ENCODE measurements around the gene LGALS3BP.
"Not testable (repeated sequence)": the region's sequence is repeated elsewhere in the genome, so short reads cannot be mapped to it uniquely, and the experiment has no call there.

The LGALS3BP gene

DNA sequence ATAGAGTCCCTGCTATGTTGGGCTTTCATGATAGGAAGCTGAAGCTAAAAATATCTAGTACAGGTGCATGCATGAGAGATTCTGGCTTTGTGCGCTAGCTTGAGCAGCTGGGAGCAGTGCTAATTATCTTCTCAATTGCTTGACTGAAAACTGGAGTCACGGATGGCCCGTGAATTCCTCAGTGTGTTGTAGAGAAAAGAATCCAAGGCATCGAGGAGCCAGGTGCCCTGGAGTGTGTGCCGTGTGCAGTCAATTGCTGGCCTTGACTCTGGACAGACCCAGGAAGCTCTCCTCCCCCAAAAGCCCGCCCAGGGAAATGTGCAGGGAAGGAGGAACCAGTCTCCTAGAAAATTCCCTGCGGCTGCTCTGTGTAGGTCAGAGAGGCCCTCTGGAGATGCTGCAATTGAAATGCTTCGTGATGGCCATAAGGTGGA, 14.2 kb downstream of the LGALS3BP start:
- no peak overlapping the region for H3K4me3 ChIP-seq (ENCODE audit: low read depth, low read length)

DNA sequence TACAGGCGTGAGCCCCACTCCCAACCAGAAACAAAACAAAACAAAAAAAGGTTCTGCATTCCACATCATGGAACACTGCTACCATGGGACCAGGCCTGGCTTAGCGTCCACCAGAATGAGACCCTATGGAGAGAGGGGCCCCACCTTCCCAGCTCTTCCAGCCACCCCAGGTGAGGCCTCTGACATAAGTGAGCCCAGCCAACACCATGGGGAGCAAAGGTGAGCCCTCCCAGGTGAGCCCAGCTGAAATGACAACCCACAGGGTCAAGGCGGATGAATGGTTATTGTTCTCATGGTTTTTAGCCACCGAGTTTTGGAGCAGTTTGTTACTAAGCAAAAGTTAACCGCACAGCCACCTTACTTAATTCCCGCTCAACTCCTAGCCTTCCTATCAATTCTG, 16.3 kb downstream of the LGALS3BP start:
- no peak overlapping the region for H3K4me3 ChIP-seq (ENCODE audit: low read depth, low read length)

DNA sequence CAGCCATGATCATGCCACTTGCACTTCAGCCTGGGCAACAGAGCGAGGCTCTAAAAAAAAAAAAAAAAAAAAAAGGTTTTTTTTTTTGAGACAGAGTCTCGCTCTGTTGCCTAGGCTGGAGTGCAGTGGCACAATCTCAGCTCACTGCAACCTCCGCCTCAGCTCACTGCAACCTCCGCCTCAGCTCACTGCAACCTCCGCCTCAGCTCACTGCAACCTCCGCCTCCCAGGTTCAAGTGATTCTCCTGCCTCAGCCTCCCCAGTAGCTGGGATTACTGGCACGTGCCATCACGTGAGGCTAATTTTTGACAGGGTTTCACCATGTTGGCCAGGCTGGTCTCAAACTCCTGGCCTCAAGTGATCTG, 16.8 kb downstream of the LGALS3BP start:
- H3K4me3 ChIP-seq (ENCODE audit: low read depth, low read length) = not testable (repeated sequence)

DNA sequence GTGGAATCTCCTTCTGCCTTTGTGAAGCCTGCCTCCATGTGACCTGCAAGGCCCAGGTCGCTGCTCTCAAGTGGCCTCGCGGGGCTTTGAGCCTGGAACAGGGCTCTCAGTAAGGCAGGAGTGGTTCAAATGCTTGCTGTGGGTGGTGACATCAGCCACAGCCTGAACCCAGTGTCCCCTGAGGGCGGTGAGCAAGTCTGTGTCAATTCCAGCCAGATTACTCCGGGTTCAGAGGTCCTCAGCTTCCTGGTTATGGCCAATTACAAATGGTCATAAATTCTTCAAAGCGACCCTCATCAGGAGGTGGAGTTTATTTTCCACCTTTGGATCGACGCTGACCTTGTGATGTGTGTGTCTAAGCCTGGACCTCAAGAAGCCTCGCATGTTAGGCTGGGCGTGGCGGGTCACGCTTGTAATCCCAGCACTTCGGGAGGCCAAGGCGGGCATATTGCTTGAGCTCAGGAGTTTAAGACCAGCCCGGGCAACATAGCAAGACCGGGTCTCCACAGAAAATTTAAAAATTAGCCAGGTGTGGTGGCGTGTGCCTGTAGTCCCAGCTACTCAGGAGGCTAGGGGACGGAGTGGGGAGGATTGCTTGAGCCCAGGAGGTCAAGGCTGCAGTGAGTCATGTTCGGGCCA, 17.3 kb downstream of the LGALS3BP start:
- no peak overlapping the region for H3K4me3 ChIP-seq (ENCODE audit: low read depth, low read length)

DNA sequence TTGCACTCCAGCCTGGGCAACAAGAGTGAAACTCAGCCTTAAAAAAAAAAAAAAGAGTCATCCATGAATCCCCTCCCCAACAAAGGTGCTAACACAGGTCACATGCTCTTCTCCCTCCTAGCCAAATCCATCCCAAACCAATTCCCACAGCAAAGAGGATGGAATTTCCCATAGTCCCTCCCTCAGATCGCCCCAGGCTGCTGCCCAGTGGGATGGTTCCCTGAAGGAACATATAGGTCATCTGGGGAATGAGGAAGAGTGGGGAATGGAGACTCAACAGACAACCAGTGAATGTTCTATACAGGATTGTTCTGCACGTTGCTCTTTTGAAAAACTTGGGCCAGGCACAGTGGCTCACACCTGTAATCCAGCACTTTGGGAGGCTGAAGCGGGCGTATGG, 18.2 kb downstream of the LGALS3BP start:
- H3K4me3 ChIP-seq (ENCODE audit: low read depth, low read length) = no peak overlapping the region

DNA sequence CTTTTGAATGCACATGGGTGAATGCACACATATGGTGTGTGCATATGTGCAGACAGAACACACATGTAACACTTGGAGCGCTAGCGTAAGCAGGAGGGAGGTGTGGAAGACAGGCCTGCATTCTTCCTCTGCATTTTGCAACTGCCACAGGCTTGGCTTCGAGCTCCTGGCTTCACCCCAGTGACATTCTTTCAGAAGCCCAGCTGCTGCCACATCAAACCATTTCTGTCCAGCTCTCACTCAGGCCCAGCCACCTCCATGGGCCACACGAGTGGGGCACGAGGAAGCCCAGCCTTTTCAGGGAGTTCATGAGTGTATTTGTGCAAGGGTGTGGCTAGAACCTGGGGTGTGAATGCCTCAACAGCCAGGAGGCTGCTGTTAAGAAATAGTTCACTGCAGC, 18.8 kb downstream of the LGALS3BP start:
- no peak overlapping the region for H3K4me3 ChIP-seq (ENCODE audit: low read depth, low read length)

DNA sequence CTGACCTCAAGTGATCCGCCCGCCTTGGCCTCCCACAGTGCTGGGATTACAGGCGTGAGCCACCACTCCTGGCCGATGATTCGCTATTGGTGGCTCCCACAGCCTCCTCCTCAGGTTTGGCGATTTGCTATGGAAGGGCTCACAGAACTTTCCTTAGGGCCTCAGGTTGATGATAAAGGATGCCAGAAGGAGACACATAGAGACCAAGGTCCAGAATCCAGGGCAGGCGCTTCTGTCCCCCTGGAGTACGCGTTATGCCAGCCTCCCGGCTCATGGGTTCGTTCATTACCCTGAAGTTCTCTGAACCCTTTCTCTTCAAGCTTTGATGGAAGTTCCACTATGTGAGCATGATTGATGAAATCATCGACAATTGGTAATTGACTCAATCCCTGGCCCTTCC, 19.9 kb downstream of the LGALS3BP start:
- H3K4me3 ChIP-seq (ENCODE audit: low read depth, low read length) = no peak overlapping the region

DNA sequence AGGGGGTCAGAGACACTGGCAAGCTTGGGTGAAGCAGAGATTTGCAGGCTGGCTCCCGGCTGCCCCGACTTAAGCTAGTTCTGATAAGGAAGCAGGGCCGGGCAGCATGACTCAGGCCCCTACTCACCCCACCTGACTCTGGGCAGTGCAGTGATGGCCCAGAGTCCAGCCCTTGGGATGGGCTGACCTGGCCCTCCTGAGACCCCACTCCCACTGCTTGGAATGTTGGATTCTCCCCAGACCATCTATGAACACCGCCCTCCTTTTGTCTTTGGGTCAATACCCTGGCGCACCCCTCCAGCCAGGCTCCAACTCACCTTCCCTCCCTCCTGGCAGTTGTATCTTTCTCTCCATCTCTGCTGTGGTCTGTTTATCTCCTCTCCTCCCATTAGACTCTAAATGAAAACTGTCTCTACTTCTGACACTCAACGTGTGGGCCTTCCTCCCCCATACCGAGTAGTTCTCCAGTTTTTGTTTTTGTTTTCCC, 21.0 kb downstream of the LGALS3BP start:
- H3K4me3 ChIP-seq (ENCODE audit: low read depth, low read length) = no peak overlapping the region

DNA sequence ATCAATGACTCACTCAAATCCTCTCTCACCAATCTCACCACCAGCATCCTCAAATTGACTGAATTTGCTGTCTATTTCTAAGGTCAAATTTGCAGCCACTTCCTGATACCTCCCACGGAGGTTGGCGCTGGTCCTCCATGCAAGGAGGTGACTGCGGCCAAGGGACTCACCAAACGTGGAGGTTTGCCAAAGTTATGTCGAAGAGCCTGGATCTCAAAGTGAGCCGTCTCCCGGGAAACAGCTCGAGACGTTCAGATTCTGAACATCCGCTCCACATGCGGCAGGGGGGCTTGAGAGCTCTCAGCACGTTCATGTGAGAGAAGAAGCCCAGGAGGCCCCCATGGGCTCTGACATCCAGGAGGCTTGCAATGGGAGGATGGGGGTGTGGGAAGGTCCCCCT, 22.6 kb downstream of the LGALS3BP start:
- no peak overlapping the region for H3K4me3 ChIP-seq (ENCODE audit: low read depth, low read length)

DNA sequence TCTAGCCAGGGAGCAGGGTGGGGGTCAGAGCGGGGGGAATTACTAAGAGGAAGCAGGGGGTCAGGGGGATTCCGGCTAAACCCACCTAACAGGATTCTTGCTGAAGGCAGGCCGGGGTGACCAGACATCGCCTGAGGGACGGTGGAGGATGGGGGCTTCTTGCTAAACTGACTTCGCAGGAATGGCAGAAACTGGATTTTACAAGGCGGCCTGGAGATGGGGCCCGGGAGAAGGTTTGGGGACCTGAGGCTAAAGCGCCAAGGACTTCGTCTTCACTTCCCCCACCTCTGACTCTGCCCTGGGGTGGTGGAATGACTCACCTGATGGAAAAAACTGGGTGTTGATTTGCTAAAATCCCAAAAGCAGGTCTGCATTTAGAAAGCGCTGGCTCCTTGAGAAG, 23.5 kb downstream of the LGALS3BP start:
- no peak overlapping the region for H3K4me3 ChIP-seq (ENCODE audit: low read depth, low read length)

DNA sequence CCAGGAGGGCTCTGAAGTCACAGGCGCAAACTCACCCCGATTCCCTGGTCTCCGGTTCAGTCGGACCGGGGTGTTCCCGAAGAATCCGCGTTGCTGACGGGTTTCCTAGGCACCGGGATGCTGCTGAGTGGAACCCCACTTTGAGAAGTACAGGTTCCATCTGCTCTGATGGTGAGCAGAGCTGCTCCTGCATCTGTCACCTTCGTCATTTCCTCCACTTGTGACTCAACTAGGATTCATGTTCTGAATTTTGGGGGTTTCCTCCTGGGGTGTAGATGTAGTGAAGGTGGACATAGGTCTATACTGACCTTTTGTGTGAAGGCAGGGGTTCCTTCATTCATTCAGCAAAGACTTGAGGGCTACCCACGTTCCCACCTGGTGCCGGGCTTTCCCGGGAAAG, 25.0 kb downstream of the LGALS3BP start:
- no peak overlapping the region for H3K4me3 ChIP-seq (ENCODE audit: low read depth, low read length)

DNA sequence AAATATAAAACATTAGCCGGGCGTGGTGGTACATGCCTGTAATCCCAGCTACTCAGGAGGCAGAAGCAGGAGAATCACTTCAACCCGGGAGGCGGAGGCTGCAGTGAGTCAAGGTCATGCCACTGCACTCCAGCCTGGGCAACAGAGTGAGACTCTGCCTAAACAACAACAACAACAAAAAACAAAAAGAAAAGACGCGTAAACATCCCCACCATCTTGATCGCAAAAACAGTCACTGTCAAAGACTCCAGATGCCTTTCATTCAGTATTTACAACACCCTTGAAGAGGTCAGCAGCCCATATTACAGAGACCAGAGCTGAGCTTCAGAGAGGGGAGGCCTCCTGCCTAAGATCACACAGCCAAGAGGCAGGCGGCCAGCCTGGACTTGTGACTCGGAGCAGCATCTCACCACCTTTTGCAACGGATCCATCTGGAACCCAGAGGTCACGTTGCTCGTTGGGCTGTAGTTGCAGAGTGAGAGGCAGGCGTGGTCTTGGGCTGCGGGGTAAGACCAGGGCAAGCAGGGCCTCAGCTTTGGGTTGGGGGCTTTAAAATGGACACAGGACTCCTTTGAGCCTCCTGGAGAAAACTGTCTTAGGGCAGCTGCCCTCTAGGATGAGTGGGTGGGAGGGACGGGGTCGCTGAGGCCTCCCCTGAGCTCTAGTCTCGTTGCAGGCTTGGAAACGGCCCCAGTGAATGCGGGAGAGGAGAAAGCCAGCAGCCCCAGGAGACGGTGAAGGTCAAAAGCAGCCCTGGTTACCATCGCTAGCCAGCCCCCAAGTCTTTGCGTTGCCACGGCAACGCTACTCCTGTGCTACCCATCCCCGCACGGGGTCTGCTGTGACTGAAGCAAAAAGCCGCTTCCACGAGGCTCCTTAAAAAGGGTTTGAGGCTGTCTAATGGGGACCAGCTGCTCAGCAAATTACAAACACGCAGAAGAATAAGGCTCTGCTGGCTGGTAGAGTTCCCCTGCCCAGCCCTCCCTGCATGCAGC, 26.1 kb downstream of the LGALS3BP start:
- H3K4me3 ChIP-seq (ENCODE audit: low read depth, low read length) = no peak overlapping the region

DNA sequence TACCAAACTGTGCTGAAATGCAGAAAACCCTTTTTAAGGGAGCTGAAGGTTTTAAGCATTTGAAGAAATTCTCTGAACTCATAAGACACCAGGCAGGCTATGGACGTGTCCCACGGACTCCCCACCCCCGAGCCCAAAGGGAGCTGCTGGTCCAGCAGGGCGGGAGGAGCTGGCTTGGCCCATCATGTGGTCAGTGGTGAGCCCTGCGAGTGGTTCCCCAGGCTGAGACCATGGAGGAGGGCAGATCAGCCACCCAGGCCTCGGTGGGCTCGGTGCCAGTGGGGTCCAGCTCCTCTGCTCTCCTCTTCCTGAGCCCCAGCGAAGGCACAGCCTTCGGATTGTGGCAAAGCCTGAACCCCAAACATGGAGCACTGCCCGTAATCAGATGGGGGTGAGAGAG, 27.0 kb downstream of the LGALS3BP start:
- H3K4me3 ChIP-seq (ENCODE audit: low read depth, low read length) = no peak overlapping the region

DNA sequence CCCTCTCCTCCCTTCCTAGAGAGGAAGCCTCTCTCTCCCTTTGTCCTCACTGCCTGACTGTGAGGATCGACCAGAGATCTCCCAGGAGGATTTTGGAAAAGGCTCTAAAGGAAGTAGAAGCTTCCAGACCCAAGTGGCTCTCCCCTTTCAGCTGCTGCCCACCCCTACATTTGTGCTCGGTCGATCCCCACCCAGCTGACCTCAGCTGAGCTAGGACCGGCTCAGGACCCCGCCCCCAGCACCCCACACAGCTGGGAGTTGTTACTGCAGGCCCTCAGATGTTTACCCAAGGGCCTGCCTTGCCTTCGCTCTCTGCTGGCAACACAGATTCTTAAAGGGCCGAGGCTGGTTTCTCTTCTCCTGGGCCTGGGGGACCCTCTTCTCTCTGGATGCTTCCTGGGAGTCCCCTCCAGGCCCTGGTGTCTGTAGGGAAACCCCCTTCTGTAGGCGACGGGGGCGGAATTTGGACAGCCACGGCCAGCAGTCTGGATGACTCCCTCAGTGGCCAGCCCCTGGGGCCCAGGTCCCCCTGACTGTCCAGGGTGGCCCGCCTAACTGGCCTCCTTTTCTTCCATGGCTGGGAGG, 27.7 kb downstream of the LGALS3BP start:
- no peak overlapping the region for H3K4me3 ChIP-seq (ENCODE audit: low read depth, low read length)

DNA sequence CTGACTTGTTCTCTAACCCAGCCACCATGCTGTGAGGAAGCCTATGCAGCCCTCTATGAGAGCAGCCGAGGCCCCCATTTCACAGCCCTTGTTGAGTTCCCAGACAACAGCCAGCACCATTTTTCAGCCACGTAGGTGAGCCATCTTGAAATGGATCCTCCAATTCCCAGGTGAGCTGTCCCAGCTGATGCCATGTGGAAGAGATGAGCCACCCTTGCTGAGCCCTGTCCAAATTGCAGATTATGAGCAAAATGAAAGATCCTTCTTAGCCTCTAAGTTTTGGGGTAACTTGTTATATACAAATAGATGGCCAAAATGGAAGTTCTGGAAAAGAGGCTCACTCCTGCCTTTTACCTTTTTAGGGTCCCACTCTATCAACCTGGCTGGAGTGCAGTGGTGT, 28.9 kb downstream of the LGALS3BP start:
- no peak overlapping the region for H3K4me3 ChIP-seq (ENCODE audit: low read depth, low read length)

DNA sequence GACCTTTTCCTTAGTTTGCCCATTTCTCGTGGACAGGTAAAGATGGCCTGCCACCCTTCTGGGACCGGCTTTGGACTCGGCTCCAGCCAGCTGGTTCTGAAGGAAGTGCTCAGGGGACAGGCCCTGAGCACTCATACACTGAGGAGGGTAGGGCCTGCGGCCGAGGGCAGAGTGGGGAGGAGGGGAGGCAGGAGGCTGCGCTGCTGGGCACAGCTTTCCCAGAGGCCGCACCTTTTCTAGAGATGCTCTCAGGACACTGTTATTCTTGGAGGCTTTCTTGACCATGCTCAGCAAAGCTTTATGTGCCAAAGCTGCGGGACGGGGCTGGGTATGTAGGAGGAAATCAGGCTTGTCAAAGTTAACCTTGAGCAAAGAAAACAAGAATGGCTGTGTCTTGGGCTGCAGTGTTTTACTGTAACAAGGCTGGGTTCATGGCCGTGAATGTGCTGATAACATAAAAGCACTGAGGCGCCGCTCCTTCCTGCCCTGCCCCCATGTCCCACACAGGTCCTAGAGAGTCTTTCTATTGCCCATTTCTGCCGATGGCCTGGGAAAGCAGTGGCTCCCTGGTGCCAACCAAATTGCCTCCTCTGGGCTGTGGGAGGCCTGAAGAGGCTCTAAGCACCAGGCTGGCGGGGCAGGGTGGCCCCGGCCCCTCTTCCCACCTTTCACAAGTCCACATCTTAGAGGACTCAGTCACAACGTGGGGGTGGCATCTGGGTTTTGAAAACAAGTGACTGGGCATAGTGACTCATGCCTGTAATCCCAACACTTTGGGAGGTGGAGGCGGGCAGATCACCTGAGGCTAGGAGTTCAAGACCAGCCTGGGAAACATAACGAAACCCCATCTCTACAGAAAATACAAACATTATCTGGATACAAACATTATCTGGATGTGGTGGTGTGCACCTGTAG, 32.2 kb downstream of the LGALS3BP start:
- no peak overlapping the region for H3K4me3 ChIP-seq (ENCODE audit: low read depth, low read length)

DNA sequence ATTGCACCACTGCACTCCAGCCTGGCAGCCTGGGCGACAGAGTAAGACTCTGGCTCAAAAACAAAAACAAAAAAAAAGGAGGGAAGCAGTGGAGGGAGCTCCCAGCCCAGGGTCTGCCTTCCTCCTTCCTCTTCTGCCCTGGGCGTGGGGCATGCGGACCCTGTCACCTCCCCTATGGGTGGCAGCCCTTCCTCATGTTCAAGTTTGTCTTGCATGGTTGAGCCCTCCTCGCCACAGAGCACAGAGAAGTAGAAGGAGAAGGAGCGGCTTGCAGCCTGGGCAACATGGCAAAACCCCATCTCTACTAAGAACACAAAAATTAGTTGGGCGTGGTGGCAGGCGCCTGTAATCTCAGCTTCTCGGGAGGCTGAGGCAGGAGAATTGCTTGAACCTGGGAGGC, 33.1 kb downstream of the LGALS3BP start:
- H3K4me3 ChIP-seq (ENCODE audit: low read depth, low read length) = no peak overlapping the region

DNA sequence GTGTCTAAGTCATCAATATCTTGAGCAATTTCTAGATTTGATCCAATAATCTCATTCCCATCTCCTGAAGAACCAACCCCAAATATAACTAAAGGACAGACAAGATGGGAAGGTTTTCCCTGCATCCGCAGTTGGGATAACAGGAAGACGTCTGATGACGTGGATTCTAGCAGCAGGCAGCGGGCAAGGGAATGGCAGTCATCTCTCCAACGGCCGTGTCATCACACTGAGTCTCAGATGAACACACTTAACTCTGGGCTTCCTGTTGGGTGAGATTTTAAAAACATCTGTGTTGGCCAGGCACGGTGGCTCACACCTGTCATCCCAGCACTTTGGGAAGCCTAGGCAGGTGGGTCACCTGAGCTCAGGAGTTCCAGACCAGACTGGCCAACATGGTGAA, 33.6 kb downstream of the LGALS3BP start:
- no peak overlapping the region for H3K4me3 ChIP-seq (ENCODE audit: low read depth, low read length)

DNA sequence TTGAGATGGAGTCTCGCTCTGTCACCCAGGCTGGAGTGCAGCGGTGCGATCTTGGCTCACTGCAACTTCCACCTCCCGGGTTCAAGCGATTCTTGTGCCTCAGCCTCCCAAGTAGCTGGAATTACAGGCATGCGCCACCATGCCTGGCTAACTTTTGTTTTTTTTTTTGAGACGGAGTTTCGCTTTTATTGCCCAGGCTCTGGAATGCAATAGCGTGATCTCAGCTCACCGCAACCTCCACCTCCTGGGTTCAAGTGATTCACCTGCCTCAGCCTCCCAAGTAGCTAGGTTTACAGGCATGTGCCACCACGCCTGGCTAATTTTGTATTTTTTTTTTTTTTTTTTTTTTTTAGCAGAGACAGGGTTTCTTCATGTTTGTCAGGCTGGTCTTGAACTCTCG, 34.3 kb downstream of the LGALS3BP start:
- not testable (repeated sequence) for H3K4me3 ChIP-seq (ENCODE audit: low read depth, low read length)

DNA sequence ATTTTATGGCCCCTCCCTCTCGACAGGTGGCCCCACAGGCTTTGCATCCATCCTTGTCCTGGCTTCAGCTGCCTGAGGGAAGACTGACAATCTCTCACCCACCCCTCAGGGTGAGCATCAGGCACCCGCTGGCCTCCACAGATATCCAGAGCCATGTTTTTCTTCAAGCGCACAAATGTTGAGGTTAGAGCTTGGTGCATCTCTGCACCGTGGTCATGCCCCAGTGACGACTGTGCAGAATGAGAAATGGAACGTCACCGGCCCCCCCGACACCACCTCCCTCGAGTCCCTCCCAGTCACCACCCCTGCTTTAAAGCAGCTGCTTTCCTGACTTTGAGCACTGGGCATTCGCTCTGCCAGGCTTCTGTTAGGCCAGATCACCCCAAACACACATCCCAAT, 34.8 kb downstream of the LGALS3BP start:
- H3K4me3 ChIP-seq (ENCODE audit: low read depth, low read length) = no peak overlapping the region

DNA sequence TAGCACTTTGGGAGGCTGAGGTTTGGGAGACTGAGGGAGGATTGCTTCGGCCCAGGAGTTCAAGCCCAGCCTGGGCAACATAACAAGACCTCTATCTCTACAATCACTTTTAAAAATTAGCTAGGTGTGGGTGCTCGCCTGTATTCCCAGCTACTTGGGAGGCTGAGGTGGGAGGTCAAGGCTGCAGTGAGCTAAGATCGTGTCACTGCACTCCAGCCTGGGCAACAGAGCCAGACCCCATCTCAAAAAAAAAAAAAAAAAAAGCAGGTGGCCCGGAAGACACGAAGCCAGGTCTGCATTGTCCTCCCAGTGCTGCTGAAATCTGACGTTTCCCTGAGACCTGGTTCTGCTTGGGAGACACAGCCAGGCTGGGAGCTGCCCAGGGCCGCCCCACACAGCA, 35.7 kb downstream of the LGALS3BP start:
- no peak overlapping the region for H3K4me3 ChIP-seq (ENCODE audit: low read depth, low read length)

Measured in iPS-11a (cell line).